HEK293 (cell line): ENCODE results near the gene SLC39A11.

Source experiments
- ATF2 ChIP-seq: fragments of 450-650 bp; formaldehyde crosslinking; IDR thresholded peaks from 2 replicates; pipeline ENCODE4 v1.5.1; 2016; ENCODE audit warnings: missing biosample characterization, missing genetic modification characterization, low read depth
- ZFP69B ChIP-seq: fragments of 450-650 bp; formaldehyde crosslinking; IDR thresholded peaks from 2 replicates; pipeline ENCODE4 v1.5.1; 2016; ENCODE audit warnings: missing biosample characterization, missing genetic modification characterization
- ZNF121 ChIP-seq: fragments of 450-650 bp; formaldehyde crosslinking; IDR thresholded peaks from 2 replicates; pipeline ENCODE4 v1.5.1; 2016; ENCODE audit warnings: missing biosample characterization, missing genetic modification characterization
- ZNF335 ChIP-seq: fragments of 450-650 bp; formaldehyde crosslinking; conservative IDR thresholded peaks from 2 replicates; pipeline ENCODE4 v1.5.1; 2016; ENCODE audit warnings: missing biosample characterization, missing genetic modification characterization

GRCh38 chr17:72656130-72656763 is 436.2 kb downstream of the SLC39A11 start:
- TF ChIP-seq ZNF121 (tag by site-specific recombination) (no peak), ZFP69B (no peak), ZNF335 (tag by site-specific recombination) (no peak), ATF2 (tag by site-specific recombination) (no peak)
